ENCODE measurements around the gene PCDHB3.
"Not testable (repeated sequence)": the region's sequence is repeated elsewhere in the genome, so short reads cannot be mapped to it uniquely, and the experiment has no call there.

Gene PCDHB3

DNA sequence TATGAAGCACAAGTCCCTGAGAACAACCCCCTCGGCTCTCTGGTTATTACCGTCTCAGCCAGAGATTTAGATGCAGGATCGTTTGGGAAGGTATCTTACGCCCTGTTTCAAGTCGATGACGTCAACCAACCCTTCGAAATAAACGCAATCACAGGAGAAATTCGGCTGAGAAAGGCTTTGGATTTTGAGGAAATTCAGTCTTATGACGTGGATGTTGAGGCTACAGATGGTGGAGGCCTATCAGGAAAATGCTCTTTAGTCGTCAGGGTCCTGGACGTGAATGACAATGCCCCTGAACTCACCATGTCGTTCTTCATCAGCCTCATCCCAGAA, 50.7 kb downstream of the PCDHB3 start:
- no peak overlapping the region for H3K27ac ChIP-seq
- TF ChIP-seq, protein P1, sequence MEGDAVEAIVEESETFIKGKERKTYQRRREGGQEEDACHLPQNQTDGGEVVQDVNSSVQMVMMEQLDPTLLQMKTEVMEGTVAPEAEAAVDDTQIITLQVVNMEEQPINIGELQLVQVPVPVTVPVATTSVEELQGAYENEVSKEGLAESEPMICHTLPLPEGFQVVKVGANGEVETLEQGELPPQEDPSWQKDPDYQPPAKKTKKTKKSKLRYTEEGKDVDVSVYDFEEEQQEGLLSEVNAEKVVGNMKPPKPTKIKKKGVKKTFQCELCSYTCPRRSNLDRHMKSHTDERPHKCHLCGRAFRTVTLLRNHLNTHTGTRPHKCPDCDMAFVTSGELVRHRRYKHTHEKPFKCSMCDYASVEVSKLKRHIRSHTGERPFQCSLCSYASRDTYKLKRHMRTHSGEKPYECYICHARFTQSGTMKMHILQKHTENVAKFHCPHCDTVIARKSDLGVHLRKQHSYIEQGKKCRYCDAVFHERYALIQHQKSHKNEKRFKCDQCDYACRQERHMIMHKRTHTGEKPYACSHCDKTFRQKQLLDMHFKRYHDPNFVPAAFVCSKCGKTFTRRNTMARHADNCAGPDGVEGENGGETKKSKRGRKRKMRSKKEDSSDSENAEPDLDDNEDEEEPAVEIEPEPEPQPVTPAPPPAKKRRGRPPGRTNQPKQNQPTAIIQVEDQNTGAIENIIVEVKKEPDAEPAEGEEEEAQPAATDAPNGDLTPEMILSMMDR (conservative IDR thresholded peaks at IDR 0.05), result no peak
- TF ChIP-seq ZFX (IDR thresholded peaks at IDR 0.05), result no peak

DNA sequence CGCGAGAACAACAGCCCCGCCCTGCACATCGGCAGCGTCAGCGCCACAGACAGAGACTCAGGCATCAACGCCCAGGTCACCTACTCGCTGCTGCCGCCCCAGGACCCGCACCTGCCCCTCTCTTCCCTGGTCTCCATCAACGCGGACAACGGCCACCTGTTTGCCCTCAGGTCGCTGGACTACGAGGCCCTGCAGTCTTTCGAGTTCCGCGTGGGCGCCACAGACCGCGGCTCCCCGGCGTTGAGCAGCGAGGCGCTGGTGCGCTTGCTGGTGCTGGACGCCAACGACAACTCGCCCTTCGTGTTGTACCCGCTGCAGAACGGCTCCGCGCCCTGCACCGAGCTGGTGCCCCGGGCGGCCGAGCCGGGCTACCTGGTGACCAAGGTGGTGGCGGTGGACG, 51.4 kb downstream of the PCDHB3 start:
- not testable (repeated sequence) for H3K27ac ChIP-seq

- not testable (repeated sequence) for H3K27ac ChIP-seq
Observed at GRCh38 chr5:141152096-141152495, 51.8 kb downstream of the PCDHB3 start.

Data from C4-2B (cell line).